ENCODE data around the gene EFCAB6. TPM values are rescaled to one million over a fixed set of nuclear protein-coding genes. Genes with fewer than 3 reads are reported as not detected.
A peak's percentile ranks its signal among the peaks of the same experiment; 100 is the strongest.

Gene EFCAB6, protein sequence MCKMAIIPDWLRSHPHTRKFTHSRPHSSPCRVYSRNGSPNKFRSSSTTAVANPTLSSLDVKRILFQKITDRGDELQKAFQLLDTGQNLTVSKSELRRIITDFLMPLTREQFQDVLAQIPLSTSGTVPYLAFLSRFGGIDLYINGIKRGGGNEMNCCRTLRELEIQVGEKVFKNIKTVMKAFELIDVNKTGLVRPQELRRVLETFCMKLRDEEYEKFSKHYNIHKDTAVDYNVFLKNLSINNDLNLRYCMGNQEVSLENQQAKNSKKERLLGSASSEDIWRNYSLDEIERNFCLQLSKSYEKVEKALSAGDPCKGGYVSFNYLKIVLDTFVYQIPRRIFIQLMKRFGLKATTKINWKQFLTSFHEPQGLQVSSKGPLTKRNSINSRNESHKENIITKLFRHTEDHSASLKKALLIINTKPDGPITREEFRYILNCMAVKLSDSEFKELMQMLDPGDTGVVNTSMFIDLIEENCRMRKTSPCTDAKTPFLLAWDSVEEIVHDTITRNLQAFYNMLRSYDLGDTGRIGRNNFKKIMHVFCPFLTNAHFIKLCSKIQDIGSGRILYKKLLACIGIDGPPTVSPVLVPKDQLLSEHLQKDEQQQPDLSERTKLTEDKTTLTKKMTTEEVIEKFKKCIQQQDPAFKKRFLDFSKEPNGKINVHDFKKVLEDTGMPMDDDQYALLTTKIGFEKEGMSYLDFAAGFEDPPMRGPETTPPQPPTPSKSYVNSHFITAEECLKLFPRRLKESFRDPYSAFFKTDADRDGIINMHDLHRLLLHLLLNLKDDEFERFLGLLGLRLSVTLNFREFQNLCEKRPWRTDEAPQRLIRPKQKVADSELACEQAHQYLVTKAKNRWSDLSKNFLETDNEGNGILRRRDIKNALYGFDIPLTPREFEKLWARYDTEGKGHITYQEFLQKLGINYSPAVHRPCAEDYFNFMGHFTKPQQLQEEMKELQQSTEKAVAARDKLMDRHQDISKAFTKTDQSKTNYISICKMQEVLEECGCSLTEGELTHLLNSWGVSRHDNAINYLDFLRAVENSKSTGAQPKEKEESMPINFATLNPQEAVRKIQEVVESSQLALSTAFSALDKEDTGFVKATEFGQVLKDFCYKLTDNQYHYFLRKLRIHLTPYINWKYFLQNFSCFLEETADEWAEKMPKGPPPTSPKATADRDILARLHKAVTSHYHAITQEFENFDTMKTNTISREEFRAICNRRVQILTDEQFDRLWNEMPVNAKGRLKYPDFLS (N-terminal part only)
- polyA plus RNA-seq (2011; rRNA removed) = 1.1 and 1.2 TPM in 2 replicates
- 0.16 and 0.21 TPM in 2 replicates for polyA plus RNA-seq (2012; cell fraction: cytosol; rRNA removed)
- polyA plus RNA-seq (2012; cell fraction: nucleus; rRNA removed) = 0.11 and 0.18 TPM in 2 replicates
- 0.46 to 0.51 TPM (median 0.47 TPM) in 3 replicates for polyA plus RNA-seq (2017; fragmentation: RNase III; extraction: RNeasy Plus Mini Kit Qiagen cat#74134 plus additional on column Dnase treatment)
- 0.39 and 0.66 TPM in 2 replicates for polyA minus RNA-seq (2011; rRNA and poly(A)+ RNA removed)

DNA sequence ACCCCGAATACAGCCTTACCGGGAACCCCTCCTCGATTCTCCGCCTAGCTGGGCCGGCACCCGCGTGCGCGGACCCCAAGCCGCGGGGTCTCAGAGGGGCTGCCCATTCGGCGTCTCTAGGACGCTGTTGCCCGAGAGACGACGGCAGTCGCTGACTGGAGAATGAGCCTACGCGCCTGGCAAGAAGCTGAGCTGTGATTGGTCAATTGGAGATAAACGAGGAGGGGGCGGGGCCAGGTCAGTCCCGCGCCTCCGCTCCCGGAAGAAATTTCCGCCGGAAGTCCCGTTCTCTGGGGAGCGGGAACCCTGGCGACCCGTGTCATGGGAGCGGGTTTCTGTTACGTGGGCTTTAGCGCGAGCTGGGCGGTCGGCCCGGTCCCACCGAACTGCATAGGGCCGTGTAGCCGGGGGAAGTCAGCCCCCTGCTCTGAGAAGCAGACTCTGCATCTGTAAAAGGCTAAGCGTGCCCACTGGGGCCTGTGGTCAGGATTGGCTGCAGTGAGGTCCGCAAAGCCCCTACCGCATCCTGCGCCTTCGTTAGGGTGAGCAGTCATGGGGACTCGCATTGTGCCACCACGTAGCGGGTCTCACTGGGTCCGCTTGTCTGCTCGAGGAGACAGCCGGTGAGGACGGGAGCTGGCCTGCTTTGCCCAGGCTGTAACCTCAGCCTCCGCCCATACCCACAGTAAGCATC lies at the start of gene EFCAB6:
Gene EFCAB6 (minus strand): TSS at position 157 of the 694 bp plus-strand sequence. CDS start 29,987 bp downstream, outside the sequence.
- FAIRE-seq = no peak
- 10% methylated on average over 5 of the region's 55 CpGs for WGBS (ENCODE audit: missing lambda C conversion rate)
- TF ChIP-seq ZSCAN20 (CRISPR knock-in tag; IDR thresholded peaks at IDR 0.05) (no peak), HOXB5 (CRISPR knock-in tag; IDR thresholded peaks at IDR 0.05) (peak; percentile 77; the same call in 1 of the 2 replicates), EHF (CRISPR knock-in tag; IDR thresholded peaks at IDR 0.05) (0 out of 2 replicates have a peak, but pooled peaks have one; percentile 15), RARB (CRISPR knock-in tag; IDR thresholded peaks at IDR 0.05) (no peak), TP53 (CRISPR knock-in tag; IDR thresholded peaks at IDR 0.05) (no peak), POLR2A (IDR thresholded peaks at IDR 0.05; ENCODE audit: low read length) (peak; percentile 60), JUN (IDR thresholded peaks at IDR 0.05) (peak in 1 of 2 experiments; percentile 58; a peak in 1 of 5 replicates), CHD4 (IDR thresholded peaks at IDR 0.05; ENCODE audit: borderline replicate concordance) (no peak), HEYL (CRISPR knock-in tag; IDR thresholded peaks at IDR 0.05) (0 out of 2 replicates have a peak, but pooled peaks have one; percentile 59), MAZ (IDR thresholded peaks at IDR 0.05; ENCODE audit: borderline replicate concordance, low read depth, low read length) (no peak), RAD21 (conservative IDR thresholded peaks at IDR 0.05 in 1 of 2, IDR thresholded peaks at IDR 0.05 in 1 of 2) (no peak), POLR2AphosphoS2 (conservative IDR thresholded peaks at IDR 0.05; ENCODE audit: low read length) (no peak), KDM5A (IDR thresholded peaks at IDR 0.05) (no peak), EP300 (IDR thresholded peaks at IDR 0.05) (no peak), GATA3 (IDR thresholded peaks at IDR 0.05; ENCODE audit: borderline replicate concordance) (no peak; the same call in 1 of the 2 replicates), BHLHE40 (IDR thresholded peaks at IDR 0.05; ENCODE audit: low read depth, low read length) (no peak), RNF2 (IDR thresholded peaks at IDR 0.05; ENCODE audit: borderline replicate concordance, low read depth) (peak; percentile 75; the same call in 1 of the 2 replicates), RFX5 (IDR thresholded peaks at IDR 0.05) (no peak)
- TF ChIP-seq, protein P1, sequence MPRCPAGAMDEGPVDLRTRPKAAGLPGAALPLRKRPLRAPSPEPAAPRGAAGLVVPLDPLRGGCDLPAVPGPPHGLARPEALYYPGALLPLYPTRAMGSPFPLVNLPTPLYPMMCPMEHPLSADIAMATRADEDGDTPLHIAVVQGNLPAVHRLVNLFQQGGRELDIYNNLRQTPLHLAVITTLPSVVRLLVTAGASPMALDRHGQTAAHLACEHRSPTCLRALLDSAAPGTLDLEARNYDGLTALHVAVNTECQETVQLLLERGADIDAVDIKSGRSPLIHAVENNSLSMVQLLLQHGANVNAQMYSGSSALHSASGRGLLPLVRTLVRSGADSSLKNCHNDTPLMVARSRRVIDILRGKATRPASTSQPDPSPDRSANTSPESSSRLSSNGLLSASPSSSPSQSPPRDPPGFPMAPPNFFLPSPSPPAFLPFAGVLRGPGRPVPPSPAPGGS (IDR thresholded peaks at IDR 0.05) = no peak
- TF ChIP-seq, protein P2, sequence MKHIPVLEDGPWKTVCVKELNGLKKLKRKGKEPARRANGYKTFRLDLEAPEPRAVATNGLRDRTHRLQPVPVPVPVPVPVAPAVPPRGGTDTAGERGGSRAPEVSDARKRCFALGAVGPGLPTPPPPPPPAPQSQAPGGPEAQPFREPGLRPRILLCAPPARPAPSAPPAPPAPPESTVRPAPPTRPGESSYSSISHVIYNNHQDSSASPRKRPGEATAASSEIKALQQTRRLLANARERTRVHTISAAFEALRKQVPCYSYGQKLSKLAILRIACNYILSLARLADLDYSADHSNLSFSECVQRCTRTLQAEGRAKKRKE (CRISPR knock-in tag; IDR thresholded peaks at IDR 0.05; ENCODE audit: low read depth) = peak; percentile 80
- TF ChIP-seq, protein P3, sequence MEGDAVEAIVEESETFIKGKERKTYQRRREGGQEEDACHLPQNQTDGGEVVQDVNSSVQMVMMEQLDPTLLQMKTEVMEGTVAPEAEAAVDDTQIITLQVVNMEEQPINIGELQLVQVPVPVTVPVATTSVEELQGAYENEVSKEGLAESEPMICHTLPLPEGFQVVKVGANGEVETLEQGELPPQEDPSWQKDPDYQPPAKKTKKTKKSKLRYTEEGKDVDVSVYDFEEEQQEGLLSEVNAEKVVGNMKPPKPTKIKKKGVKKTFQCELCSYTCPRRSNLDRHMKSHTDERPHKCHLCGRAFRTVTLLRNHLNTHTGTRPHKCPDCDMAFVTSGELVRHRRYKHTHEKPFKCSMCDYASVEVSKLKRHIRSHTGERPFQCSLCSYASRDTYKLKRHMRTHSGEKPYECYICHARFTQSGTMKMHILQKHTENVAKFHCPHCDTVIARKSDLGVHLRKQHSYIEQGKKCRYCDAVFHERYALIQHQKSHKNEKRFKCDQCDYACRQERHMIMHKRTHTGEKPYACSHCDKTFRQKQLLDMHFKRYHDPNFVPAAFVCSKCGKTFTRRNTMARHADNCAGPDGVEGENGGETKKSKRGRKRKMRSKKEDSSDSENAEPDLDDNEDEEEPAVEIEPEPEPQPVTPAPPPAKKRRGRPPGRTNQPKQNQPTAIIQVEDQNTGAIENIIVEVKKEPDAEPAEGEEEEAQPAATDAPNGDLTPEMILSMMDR (IDR thresholded peaks at IDR 0.05) = no peak
- TF ChIP-seq, protein P4, sequence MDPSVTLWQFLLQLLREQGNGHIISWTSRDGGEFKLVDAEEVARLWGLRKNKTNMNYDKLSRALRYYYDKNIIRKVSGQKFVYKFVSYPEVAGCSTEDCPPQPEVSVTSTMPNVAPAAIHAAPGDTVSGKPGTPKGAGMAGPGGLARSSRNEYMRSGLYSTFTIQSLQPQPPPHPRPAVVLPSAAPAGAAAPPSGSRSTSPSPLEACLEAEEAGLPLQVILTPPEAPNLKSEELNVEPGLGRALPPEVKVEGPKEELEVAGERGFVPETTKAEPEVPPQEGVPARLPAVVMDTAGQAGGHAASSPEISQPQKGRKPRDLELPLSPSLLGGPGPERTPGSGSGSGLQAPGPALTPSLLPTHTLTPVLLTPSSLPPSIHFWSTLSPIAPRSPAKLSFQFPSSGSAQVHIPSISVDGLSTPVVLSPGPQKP (IDR thresholded peaks at IDR 0.05; ENCODE audit: low read depth, low read length) = no peak
- TF ChIP-seq, protein P5, sequence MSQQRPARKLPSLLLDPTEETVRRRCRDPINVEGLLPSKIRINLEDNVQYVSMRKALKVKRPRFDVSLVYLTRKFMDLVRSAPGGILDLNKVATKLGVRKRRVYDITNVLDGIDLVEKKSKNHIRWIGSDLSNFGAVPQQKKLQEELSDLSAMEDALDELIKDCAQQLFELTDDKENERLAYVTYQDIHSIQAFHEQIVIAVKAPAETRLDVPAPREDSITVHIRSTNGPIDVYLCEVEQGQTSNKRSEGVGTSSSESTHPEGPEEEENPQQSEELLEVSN (IDR thresholded peaks at IDR 0.05; ENCODE audit: borderline replicate concordance, low read depth) = peak; percentile 99

More for the DNA sequence above, at the start of gene EFCAB6:
- ATAC-seq = peak; percentile 98 to 99
- POLR2A ChIA-PET = interaction anchor here (0.5 to 0.8 kb wide), 2 partner anchors 179 to 276 kb away, joined by 3 to 5 read pairs; no protein-coding TSS in a partner anchor
- H3K27ac ChIP-seq = peak within 1 kb of the TSS; percentile 85 to 97
- H3K4me1 ChIP-seq = 0 out of 3 replicates have a peak, but pooled peaks cover 5% of the 10 kb centered on the region
- peak within 1 kb of the TSS; percentile 93 for H3K4me2 ChIP-seq
- peak; percentile 80 to 92 for DNase-seq (ENCODE audit: low read depth in 1 of 2, low spot score in 1 of 2)
- H3K9me3 ChIP-seq = no peaks in the 10 kb centered on the region
- H3K4me3 ChIP-seq = peak within 1 kb of the TSS; percentile 90
- CTCF ChIA-PET = no interaction called here
